IPS DF 19.7 (cell line): ENCODE data around the gene RPL36.
"Not testable (repeated sequence)": the region's sequence is repeated elsewhere in the genome, so short reads cannot be mapped to it uniquely, and the experiment has no call there.

Experiments
- DNase-seq: peaks from one replicate; pipeline ENCODE4 v3.0.0-alpha.2; 2013; ENCODE audit warnings: low read depth, low spot score

Gene RPL36

DNA sequence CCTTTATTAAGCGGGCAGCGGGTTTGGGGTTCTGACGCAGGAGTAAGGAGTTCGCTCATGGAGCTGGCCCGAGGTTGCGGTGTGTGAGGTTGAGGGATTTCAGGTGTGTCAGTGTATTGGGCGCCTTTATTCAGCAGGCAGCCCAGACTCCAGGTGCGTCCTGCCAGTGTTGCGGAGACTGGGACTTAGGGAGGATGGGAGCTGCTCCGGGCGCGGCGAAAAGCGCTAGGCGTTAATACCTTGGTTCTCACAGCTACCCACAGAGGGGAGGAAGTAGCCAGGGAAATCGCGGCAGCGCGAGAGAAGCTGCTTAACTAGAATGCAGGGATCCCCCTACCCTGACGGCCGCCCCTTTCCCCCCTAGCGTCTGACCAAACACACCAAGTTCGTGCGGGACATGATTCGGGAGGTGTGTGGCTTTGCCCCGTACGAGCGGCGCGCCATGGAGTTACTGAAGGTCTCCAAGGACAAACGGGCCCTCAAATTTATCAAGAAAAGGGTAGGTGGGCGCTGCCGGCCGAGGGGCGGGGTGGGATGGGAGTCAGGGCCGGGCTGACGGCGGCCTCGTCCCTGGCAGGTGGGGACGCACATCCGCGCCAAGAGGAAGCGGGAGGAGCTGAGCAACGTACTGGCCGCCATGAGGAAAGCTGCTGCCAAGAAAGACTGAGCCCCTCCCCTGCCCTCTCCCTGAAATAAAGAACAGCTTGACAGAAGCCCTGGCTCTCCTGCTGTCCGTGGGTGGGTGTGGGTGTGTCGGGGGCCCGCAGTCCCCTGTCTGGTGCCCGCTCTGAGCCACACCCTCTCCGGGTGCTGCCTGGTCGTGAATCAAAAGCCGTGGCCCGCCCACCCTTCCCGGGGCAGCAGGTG, 1.1 kb downstream of the RPL36 start:
- no peak for DNase-seq

DNA sequence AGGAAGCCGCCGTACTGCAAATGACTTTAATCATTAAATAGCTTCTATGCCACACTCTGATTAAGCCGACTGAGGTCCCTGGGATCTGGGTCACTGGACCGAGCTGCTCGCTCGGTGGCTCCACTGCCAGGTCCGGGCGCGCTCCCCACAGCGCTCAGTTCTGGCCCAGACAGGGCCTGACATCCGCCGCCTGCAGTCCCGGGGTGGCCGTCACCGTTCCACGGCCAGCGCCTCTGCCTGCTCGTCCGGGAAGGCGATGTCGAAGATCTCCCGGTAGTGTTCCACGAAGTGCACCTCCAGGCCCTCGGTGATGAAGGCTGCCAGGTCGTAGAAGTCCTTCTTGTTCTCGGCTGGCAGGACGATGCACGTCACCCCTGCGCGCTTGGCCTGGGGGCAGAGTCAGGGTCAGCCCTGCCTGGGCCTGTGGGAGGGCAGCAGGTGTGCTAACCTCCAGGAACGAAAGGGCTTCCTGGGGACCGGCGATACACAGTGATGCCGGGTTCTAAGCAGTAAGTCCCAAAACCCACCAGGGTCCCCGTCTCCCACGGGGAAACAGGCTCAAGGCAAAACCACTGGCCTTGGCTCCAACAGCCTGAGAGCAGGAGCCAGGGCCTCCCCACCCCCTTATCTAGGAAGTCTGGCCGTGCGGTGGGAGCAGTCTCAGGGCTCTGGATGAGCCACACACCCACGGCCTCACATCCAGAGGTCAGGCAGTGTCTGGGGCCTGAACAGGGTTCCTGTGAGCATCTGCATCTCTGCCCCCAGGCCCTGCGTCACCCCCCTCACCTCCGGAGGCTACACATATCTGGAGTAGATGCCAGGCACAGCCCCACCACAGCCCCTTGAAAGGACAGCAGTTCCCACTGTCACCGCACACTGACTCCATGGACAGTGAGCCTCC, 2.0 kb downstream of the RPL36 start:
- DNase-seq, result no peak

DNA sequence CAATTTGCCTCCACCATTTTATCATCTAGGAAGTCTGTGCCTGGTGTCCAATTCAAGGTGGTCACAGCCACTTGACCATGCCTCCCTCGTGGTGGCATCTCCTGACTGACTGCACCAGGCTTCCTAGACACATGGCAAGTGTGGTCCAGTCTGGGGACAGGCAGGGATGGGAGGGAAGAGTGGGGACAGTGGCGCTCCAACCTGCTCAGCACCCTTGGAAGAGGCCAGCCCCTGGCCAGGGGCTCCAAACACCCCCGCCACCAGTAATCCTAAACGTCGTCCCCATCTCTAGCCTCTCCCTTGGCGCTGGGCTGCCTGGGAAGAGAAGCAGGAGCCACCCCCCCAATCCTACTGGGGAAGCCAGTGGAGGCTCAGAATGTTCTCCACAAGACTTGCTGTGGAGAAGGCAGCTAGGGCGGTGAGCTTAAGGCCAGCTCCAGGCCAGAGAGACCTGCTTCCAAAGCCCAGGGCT, 2.7 kb downstream of the RPL36 start:
- no peak for DNase-seq

DNA sequence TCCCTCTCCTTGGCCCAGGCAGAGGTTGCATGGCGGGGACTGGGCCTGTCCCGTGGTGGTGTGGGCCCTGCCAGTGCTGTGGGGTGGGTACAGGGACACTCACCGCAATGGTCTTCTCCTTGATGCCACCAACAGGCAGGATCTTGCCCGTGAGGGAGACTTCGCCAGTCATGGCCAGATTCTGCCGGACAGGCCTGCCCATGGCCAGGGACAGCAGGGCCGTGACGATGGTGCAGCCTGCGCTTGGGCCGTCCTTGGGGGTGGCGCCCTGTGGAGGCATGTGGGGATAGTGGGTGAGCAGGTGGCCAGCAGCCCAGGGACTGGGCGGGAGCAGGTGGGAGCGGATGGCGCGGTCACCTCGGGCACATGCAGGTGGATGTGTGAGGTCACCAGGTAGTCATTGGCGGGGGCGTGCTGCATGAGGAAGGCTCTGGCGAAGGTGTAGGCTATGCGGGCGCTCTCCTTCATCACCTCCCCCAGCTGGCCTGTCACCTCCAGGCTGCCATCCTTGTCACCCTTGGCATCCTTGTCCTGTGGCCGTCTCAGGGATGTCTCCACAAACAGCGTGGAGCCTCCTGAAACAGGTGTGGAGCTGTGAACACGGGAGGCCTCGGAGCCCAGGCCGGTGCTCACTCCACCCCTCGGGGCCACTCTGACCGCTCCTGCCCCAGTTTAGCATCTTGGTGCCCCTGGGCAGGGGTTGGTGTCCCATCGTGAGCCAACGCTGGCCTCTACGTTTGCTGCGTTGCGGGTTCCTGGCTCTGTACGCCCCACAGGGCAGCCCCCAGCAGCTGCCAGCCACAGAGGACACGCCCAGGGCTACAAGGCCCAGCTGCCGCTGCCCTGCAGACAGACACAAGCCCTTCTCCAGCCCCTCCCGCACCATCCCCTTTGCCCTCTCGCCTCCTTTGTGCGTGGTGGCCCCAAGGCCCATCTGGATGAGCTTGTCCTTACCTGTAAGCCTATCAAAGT, 3.4 kb downstream of the RPL36 start:
- no peak for DNase-seq

DNA sequence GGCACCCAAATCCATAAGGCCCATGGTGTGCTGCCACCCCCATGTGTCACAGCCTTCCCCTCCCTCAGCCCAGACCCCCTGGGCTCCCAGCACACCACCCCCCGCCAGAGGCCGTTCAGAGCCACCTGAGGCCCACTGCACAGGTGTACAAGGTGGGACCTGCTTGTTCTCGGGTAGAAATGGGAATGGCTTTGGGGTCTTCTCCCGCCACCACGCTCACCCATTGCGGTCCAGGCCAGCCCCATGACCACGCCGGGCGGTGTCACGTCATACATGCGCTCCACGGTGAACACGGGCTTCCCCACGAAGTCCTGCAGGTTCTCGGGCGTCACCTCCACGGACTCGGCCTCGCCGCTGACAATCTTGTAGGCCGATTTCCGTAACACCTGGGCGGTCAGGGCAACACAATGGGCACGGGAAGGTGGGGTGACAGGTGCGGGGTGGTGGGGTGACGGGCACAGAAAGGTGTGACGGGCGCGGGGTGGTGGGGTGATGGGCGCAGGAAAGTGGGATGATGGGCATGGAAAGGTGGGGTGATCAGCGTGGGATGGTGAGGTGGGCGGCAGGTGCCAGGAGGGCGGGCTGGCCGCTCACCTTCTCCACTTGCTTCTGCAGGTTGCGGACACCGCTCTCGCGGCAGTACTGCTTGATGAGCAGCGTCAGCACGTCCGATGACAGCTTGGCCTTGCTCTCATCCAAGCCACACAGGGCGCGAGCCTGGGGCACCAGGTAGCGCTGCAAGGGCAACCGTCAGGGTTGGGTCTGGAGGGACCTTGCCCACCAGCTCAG, 4.3 kb downstream of the RPL36 start:
- no peak for DNase-seq

DNA sequence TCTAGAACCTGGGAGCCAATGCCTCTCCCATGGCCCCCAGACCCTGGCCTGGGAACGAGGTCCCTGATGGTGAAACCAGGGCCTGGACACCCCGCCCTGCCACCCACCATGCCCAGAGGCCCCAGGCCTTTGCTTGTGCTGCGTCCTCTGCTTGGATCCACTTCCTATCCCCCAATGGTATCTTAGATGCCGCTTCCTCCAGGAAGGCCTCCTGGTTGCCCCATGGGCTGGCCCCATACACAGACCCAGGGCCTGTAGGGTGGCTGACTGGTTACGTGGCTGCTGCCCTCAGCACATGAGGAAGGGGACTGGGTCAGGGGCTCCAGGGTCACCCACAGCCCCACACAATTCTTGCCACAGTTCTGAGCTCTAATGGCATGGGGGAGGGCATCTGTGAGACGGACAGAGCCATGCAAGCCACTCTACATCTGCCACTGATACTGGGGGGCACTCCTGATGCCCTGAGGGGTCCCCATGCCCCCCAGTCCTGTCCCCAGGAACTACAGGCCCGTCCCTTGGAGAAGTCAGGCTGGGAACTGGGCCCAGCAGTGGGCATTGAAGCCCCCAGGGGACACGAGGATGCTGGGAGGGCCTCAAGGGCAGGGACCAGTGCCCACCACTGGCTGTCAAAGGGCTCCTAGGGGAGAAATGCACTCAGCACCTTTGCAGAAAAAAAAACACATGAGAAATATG, 5.0 kb downstream of the RPL36 start:
- DNase-seq, result no peak

DNA sequence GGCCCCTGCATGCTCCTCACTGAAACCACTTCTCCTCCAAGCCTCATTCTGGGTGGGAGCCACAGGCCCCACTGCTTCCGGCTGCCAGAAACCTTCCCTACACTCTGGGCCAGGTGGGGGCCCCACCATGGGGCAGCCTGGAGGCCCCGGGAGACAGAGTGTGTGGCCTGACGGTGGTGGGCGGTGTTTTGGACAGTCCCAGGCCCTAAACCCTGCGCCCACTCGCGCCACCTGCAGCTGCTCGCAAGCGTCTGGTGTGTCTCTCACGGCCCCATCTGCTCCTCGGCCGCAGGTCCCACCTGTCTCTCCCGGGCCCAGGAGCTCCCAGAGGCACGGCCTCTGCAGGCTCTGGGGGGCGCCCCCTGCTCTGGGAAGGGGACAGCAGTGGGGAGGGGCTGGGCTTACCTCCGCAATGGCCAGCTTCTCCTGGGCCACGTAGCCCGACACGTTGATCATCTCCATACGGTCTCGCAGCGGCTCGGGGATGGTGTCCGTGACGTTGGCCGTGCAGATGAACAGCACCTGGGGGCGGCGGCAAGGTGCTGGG, 5.6 kb downstream of the RPL36 start:
- DNase-seq, result no peak

DNA sequence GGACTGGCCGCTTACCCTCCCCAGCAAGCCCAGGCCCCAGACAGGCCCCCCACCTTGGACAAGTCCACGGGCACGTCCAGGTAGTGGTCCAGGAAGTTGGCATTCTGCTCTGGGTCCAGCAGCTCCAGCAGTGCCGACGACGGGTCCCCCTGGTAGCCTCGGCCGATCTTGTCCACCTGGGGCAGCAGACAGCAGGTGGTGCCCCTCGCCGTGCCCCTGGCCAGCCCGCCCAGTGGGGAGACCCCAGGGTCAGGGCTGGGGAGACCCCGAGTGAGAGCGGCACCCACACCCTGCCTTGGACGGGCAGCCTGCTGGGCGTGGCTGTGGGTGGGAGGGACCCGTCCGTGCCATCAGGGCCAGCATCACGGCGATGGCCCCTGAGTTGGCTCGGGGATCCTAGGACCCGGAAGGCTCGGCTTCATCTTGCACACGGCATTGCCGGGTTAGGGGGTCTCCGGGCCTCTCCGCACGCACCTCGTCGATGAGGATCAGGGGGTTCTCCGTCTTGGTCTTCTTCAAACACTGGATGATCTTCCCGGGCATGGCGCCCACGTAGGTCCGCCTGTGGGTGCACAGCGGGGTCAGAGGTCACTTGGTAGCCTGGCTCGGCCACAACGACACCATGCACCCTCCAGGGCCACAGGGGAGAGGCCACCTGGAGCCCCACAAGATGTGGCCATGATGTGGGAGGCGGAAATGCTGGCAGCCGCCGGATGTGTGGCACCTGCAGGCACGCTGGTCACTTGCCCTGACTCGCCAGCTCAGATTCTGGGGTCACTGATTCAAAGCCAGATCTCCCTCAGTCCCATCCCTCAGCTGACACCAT, 6.3 kb downstream of the RPL36 start:
- no peak for DNase-seq

DNA sequence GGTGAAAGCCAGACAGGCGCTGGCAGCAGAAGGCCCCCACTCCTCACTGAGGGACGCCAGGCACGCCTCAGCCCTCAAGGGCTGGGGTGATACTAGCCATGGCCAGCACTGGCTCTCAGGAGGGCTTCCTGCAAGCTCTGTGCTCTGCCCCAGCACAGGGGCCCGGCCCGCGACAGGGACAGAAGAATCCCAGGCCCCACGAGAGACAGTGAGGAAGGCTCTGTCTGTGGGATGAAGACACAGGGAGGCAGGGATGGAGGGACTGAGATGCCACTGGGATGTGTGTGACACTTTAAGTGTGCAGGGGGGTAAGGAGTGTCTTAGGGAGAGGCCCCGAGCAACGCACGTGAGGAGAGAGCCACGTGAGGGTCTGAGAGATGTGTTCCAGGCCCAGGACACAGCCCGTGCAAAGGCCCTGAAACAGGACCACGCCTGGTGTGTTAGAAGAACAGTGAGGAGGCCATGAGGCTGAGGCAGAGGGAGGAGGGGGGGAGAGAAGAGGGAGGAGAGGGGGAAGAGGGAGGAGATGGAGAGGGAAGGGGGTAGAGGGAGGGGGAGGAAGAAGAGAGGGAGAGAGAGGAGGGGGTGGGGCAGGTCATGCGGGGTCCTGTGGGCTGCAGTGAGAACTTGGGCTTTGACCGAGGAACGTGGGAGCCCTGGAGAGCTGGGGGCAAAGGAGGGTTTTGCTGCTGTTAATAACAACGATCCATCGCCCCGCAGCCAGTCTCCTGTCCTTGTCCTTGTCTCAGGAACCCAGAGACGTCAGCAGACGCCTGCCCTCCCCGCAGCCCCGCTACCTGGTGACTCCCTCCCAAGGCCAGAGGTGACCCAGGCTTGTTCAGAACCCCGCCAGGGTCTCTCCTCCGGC, 7.2 kb downstream of the RPL36 start:
- DNase-seq, result no peak

DNA sequence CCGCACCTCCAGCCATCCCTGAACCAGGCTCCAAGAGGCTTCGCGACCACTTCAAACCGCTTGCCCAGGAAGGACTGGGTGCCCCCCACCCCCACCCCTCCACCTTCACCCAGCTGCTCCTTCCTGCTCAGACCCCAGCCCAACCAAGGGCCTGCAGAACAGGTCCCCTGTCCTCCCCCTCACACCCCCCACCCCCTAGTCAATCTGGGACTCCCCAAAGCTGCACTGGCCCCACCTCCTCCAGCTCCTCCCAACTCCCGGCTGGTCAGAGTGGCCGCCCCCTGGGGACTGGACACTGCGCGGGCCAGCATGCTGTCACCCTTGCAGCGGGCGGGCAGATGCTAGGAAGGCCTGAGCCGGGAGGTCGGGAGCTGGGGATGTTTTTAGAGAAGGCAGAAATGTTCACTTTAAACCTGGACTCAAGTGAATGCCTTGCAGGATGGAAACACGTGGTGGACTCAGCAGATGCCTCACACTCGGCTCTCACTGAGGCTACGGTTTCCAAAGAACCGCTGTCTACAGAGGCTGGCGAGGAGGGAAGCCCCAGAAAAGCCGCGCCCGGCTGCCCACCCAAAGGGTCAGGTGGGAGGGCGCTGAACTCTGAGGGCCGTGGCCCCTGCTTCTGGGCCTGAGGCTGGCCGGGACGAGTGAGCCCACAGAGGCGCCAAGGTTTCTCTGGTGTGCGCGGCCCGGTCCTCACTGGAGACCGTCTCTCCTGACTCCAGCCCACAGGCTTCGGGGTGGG, 8.0 kb downstream of the RPL36 start:
- no peak for DNase-seq

DNA sequence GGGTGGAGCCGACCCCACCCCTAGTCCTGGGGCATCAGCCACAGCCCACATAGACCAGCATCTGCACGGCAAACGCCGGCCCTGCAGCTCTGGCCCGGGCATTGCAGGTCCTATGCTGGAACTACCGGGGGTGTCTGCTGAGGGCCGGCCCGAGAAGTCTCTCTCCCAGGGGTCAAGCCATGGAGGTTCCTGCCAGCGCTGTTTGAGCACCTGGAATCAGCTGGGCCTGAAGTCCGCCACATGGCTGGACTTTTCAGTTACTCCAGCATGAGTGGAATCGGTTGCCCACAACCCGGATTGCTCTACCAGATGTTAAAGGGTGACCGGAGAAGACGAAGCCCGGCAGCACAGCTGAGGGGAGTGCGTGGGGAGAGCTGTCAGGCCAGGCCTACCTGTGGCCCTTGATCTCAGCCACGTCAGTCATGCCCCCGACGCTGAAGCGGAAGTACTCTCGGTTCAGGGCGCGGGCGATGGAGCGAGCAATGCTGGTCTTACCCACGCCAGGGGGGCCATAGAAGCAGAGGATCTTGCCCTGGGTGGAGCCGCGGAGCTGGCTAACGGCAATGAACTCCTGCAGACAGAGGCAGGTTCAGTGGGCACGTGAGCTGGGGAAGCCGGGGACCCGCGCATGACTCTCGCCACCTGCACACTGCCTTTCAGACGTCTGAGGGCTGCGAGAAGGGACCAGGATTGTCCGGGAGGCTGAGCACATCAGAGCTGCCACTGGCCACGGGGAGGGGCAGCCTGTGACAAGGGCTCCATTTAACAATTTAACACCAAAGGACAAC, 8.7 kb downstream of the RPL36 start:
- DNase-seq, result no peak

DNA sequence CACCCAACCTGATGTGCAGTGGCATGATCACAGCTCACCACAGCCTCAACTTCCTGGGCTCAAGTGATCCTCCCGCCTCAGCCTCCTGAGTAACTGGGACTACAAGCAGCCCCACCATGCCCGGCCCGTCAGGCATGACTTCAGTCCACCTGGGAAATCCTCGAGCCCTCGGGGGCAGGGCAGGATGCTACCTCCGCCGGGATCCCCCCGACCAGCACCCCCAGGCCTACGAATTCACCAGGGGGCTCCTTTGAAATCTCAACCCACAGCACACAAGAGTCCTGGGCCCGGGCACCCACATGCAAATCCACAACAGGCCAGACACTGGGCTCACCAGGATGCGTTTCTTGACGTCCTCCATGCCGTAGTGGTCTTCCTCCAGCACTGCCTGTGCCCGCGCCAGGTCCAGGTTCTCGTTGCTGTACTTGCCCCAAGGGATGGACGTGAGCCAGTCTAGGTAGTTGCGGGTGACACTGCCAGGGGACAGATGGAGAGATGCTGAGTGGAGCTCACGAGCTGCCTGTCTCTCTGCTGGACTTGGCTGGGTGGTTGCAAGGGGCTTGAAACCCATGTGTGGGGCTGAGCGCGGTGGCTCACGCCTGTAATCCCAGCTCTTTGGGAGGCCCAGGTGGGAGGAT, 10.5 kb downstream of the RPL36 start:
- no peak for DNase-seq

DNA sequence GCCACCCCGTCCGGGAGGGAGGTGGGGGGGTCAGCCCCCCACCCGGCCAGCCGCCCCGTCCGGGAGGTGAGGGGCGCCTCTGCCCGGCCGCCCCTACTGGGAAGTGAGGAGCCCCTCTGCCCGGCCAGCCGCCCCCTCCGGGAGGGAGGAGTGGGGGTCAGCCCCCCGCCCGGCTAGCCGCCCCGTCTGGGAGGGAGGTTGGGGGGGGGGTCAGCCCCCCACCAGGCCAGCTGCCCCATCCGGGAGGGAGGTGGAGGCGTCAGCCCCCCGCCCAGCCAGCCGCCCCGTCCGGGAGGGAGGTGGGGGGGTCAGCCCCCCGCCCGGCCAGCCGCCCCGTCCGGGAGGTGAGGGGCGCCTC, 11.9 kb downstream of the RPL36 start:
- not testable (repeated sequence) for DNase-seq

DNA sequence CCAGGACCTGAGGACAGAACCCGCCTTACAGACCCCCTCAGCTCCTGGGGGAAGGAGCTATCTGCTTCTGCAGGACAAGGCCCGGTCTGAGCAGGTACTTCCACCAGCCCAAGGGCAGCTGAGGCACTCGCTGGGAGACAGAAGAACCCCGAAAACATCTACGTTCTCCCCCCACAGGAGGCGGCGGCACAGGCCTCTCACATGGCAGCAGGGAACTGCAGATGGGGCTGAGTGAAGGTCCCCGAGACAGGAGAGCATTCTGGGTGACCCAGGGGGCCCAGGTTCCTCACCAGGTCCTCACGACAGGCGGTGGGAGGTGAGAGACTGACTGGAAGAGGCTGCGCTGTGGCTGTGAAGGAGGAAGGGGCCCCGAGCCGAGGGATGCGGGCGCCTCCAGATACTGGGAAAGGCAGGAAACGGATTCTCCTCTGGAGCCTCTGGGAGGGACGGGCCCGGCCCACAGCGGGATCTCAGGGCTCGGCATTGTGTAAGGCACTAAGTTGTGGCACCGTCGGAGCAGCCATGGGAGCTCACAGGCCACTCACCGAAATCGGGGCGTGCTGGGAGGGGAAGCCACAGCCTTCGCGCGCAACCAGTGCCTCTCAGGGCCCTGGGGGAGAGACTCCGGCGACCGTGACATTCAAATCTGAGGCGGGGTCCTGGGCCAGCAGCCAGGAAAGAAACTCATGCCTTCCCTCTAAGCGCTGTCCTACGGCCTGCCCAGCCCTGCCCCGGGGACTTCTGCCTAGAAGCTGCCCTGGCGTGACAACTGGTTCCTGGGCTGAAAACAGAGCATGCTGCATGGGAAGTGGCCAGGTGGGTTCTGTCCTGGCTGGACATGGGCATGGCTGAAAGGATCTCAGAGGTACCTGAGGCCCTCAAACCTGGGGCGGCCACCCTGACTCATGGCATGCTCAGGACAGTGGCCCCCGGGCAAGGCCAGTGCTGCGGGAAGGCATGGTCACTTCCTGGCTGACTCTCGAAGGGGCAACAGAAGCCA, 14.0 kb downstream of the RPL36 start:
- DNase-seq, result no peak

DNA sequence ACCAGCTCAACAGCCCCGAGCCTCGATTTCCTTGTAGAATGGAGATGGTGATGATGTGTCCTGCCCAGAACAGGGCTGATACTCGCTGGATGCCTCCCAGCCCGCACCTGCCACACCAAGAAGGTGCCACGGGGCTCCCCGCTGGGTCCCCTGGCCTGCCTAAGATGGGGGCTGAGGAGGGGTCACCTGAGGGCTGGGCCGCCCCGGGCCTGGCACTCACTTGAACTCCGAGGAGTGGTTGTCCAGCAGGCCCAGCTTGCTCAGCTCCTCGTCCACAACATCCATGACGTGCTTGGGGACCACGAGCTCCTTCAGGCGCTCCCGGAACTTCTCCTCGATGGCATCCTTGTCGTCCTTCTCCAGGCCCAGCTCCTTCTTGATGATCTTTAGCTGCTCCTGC, 15.5 kb downstream of the RPL36 start:
- no peak for DNase-seq
